ENCODE data around the gene CAPZA3.
"Not testable (repeated sequence)": the region's sequence is repeated elsewhere in the genome, so short reads cannot be mapped to it uniquely, and the experiment has no call there.

The CAPZA3 gene

DNA sequence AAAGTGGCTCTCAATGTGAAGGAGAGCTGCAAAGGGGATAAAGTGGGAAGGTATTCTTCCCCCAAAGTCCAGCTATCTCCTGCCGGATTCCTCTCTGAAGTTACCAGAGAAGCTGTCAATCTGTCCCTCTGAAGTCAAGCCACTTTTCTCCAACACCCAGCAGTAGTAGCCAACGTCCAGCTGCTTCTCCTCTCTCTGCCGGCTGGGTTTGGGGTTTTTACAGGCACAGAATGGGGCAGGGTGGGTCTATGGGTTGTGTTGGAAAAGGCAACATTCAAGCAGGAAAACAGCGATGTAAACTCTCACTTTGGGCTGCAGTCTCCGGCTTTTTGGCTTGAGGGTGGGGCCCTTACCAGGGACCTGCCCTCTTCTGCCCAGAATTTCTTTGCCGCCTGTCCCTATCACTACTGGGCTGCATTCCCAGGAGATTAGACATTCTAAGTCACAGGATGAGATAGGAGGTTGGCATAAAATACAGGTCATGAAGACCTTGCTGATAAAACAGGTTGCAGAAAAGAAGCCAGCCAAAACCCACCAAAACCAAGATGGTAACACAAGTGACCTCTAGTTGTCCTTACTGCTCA is 16.3 kb downstream of the CAPZA3 start:
- no peak for DNase-seq (ENCODE audit: low spot score)

DNA sequence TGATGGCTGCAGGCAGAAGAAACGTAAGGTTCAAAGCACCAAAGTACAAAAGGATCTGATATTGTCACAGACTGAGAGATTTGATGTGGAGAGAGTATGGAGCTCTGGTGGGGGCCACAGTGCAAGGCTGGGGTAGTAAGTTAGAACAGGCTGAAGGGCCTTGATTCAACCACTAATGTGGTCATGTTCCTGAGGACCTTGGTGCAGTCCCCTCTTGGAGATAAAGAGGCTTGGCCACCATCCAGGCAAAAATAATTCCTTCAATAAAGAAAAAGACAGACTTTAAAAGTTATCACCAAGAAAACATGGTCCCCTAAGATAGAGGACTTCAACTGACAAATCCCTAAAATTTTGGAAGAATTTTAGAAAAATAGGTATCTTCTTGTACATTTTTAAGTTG is 17.4 kb downstream of the CAPZA3 start:
- DNase-seq (ENCODE audit: low spot score) = no peak

DNA sequence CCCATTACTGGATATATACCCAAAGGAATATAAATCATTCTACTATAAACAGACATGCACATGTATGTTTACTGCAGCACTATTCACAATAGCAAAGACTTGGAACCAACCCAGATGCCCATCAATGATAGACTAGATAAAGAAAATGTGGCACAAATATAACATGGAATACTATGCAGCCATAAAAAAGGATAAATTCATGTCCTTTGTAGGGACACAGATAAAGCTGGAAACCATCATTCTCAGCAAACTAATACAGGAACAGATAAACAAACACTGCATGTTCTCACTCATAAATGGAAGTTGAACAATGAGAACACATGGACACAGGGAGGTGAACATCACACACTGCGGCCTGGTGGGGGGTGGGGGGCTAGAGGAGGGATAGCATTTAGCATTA is 28.6 kb downstream of the CAPZA3 start:
- not testable (repeated sequence) for DNase-seq (ENCODE audit: low spot score)

DNA sequence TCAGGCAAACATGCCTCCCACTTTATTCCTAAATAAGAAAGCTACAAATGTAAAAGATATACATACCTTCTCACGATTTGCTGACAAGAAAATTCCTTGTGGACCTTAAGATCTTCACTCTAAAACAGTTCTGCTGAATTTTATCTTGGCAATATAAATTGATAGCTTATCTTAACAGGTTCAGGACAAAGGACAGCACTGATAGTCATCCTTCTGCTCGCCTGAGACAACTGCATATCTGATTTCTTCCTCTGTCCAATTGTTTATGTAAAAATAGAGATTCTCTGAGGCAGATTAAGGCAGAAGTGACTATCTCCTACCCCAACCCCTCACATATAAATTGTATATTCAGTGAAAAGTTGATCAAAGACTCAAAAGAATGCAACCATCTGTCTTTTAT is 44.9 kb downstream of the CAPZA3 start:
- no peak for DNase-seq (ENCODE audit: low spot score)

DNA sequence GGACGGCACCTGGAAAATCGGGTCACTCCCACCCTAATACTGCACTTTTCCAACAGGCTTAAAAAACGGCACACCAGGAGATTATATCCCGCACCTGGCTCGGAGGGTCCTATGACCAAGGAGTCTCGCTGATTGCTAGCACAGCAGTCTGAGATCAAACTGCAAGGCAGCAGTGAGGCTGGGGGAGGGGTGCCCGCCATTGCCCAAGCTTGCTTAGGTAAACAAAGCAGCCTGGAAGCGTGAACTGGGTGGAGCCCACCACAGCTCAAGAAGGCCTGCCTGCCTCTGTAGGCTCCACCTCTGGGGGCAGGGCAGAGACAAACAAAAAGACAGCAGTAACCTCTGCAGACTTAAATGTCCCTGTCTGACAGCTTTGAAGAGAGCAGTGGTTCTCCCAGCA is 47.5 kb downstream of the CAPZA3 start:
- DNase-seq (ENCODE audit: low spot score) = not testable (repeated sequence)

Measured in SW480 (cell line).